ENCODE measurements around the gene TBX4. TPM values are rescaled to one million over a fixed set of nuclear protein-coding genes. Genes with fewer than 3 reads are reported as not detected.

Gene TBX4
- total RNA-seq, 4 donors from 2014 or later: 0.27 TPM; not detected in 3

DNA sequence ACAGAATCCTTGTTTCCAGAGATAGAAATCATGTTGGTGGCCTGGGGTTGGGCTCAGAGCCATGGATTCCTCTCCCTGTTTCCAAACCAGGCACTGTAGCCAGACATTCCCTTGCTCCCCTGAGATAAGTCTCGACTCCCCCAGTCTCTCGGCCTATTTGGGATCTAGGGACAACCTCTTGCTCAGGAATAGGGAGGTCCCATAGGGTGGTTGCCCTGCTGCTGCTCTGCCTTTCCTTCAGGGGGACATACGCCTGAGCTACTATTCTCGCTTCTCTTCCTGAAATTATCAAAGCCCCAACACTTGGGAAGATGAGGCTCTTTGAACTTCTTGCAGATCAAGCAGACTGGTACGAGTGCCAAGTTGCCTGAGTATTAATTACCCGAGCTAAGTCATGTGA lies 58.0 kb downstream of the TBX4 start:
- no peak for ATAC-seq
- TF ChIP-seq POLR2A (IDR thresholded peaks at IDR 0.05) (no peak), POLR2AphosphoS5 (IDR thresholded peaks at IDR 0.05) (no peak), EP300 (IDR thresholded peaks at IDR 0.05) (no peak), CTCF (IDR thresholded peaks at IDR 0.05) (no peak)

GRCh38 chr17:61510991-61511390 lies 58.8 kb downstream of the TBX4 start:
- WGBS, 2 donors (ENCODE audit: low coverage in 1 of 2): 45 to 59% methylated on average over 2 of the region's 2 CpGs
- no peaks in the 10 kb centered on the region for H3K36me3 ChIP-seq

More for the DNA sequence above, 58.0 kb downstream of the TBX4 start:
- Histone ChIP-seq H3K9me3 (no peaks in the 10 kb centered on the region), H3K4me3 (no peak overlapping the region), H3K27ac (no peak overlapping the region), H3K4me1 (no peaks in the 10 kb centered on the region), H3K36me3 (no peaks in the 10 kb centered on the region), H3K27me3 (no peaks in the 10 kb centered on the region)
- WGBS, 2 donors (ENCODE audit: low coverage in 1 of 2): 77 to 81% methylated on average over 5 to 6 of the region's 6 CpGs

DNA sequence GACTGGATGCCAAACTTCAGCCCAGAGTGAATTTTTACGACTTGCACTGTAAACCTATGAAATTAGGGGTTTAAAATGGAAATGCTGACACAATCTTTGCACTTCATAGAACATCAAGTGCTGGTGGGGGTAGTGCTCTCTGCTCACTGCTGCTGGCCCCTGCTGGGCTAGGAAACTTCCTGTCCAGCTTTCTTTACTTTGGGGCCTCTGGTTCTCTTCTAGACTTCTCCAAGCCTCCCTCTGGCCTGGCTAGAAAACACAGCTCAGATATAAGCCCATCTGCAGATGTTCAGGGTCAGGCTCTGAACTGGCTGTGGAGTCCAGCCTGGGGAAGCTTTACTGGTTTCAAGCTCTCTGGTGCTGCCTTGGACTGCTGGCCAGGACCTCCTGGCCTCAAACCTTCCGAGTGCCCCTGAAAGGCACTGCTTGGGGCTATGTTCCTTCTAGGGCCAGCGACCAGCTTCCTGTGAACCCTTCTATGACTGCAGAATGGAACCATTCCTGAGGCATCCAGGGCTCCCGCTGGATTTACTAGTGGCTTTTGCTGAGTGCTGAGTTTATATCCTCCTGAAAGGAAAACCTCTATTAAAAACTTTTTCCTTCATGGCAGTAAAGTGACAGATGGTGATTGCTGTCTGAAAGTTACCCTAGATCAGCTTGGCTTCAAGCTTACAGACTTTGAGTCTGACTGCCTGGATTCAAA lies 59.4 kb downstream of the TBX4 start:
- WGBS, 2 donors (ENCODE audit: low coverage in 1 of 2): 67 to 79% methylated on average over 3 to 4 of the region's 4 CpGs
- Histone ChIP-seq H3K27me3 (no peaks in the 10 kb centered on the region), H3K27ac (no peak overlapping the region), H3K4me1 (no peaks in the 10 kb centered on the region), H3K4me3 (no peak overlapping the region), H3K36me3 (no peaks in the 10 kb centered on the region), H3K9me3 (no peaks in the 10 kb centered on the region)
- TF ChIP-seq CTCF (IDR thresholded peaks at IDR 0.05): no peak
- no peak for TF ChIP-seq POLR2AphosphoS5 (IDR thresholded peaks at IDR 0.05)
- no peak for TF ChIP-seq POLR2A (IDR thresholded peaks at IDR 0.05)
- TF ChIP-seq EP300 (IDR thresholded peaks at IDR 0.05): no peak
- ATAC-seq: no peak

More at GRCh38 chr17:61510991-61511390, 58.8 kb downstream of the TBX4 start:
- TF ChIP-seq POLR2A (IDR thresholded peaks at IDR 0.05) (no peak), POLR2AphosphoS5 (IDR thresholded peaks at IDR 0.05) (no peak), EP300 (IDR thresholded peaks at IDR 0.05) (no peak), CTCF (IDR thresholded peaks at IDR 0.05) (no peak)
- no peak for ATAC-seq
- H3K4me3 ChIP-seq: no peak overlapping the region
- H3K27ac ChIP-seq: no peak overlapping the region
- H3K4me1 ChIP-seq: no peaks in the 10 kb centered on the region
- no peaks in the 10 kb centered on the region for H3K27me3 ChIP-seq
- H3K9me3 ChIP-seq: no peaks in the 10 kb centered on the region

DNA sequence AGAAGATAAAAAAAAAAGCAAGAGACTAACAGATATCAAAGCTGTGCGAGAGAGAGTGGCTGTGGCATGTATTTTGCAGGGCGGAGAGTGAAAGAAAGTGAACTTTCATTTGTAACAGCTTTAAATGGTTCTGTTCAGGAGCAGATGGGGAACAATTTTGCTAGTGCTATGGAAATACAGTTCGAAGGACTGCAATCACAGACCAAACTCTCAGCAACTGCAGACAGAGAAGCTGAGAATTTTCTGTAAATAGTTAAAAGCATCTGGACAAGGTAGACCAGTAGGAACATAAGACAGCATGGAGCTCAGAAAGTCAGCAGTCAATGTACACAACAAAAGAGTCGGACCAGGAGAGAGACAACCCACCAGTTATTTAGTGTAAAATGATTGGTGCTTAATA lies 62.3 kb downstream of the TBX4 start:
- TF ChIP-seq CTCF (IDR thresholded peaks at IDR 0.05) (no peak), EP300 (IDR thresholded peaks at IDR 0.05) (no peak), POLR2A (IDR thresholded peaks at IDR 0.05) (no peak), POLR2AphosphoS5 (IDR thresholded peaks at IDR 0.05) (no peak)
- Histone ChIP-seq H3K9me3 (no peaks in the 10 kb centered on the region), H3K27me3 (no peaks in the 10 kb centered on the region), H3K27ac (no peak overlapping the region), H3K4me3 (no peak overlapping the region), H3K4me1 (no peaks in the 10 kb centered on the region), H3K36me3 (no peaks in the 10 kb centered on the region)
- 57 to 68% methylated on average over 4 of the region's 4 CpGs for WGBS, 2 donors (ENCODE audit: low coverage in 1 of 2)
- no peak for ATAC-seq

DNA sequence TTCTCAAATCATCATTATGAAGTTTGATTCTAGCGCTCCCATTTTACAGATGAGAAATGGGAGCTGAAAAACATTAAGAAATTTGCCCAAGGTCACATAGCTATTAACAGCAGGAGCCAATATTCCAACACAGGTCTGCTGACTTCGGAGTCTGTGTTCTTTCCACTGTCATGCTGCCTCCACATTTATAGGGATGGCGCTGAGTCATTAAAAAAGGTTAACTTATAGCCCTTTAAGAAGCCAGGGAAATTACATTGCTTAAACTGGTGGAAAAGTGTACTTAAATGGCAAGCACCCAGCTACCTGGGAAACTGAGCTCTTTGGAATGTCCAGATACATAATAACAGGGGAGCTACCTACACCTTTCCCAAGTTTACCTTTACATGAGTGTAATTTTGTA lies 65.0 kb downstream of the TBX4 start:
- Histone ChIP-seq H3K4me3 (no peak overlapping the region), H3K4me1 (no peaks in the 10 kb centered on the region), H3K9me3 (no peaks in the 10 kb centered on the region), H3K36me3 (no peaks in the 10 kb centered on the region), H3K27ac (no peak overlapping the region), H3K27me3 (no peaks in the 10 kb centered on the region)
- WGBS, 2 donors (ENCODE audit: low coverage in 1 of 2): 94 to 97% methylated on average over 3 of the region's 3 CpGs
- ATAC-seq: no peak
- TF ChIP-seq POLR2AphosphoS5 (IDR thresholded peaks at IDR 0.05) (no peak), CTCF (IDR thresholded peaks at IDR 0.05) (no peak), EP300 (IDR thresholded peaks at IDR 0.05) (no peak), POLR2A (IDR thresholded peaks at IDR 0.05) (no peak)
